Natural killer cell (primary cell): ENCODE results near the gene EFNB2. TPM values are rescaled to one million over a fixed set of nuclear protein-coding genes. Genes with fewer than 3 reads are reported as not detected.

Experiments
- ATAC-seq, 3 donors: fragments of 150-1000 bp in 2 of 3; fragments of 200-7000 bp in 1 of 3; cut with Tn5 transposase; 1 replicate in 1 of 3; 2 replicates in 2 of 3; pipeline ENCODE4 v1.10.0; 2021; ENCODE audit warnings: mild to moderate bottlenecking in 2 of 3, moderate library complexity in 2 of 3
- DNase-seq, 2 donors: peaks; one replicate each; pipeline versions ENCODE4 v3.0.0 to v3.0.0-alpha.2; 2013 to 2021; ENCODE audit warnings: mixed read lengths in 1 of 2
- H3K27ac ChIP-seq: one replicate; pipeline ENCODE4 v1.5.1; 2013; ENCODE audit warnings: mild to moderate bottlenecking, low read length
- H3K27me3 ChIP-seq: one replicate; pipeline ENCODE4 v1.6.1; 2013; ENCODE audit warnings: low read length; ENCODE audit not compliant: control insufficient read depth, insufficient read depth
- H3K36me3 ChIP-seq: one replicate; pipeline ENCODE4 v1.6.1; 2013; ENCODE audit warnings: low read length; ENCODE audit not compliant: control insufficient read depth, insufficient read depth
- H3K4me1 ChIP-seq: one replicate; pipeline ENCODE4 v1.6.1; 2013; ENCODE audit warnings: low read length; ENCODE audit not compliant: control insufficient read depth, insufficient read depth
- H3K4me3 ChIP-seq: one replicate; pipeline ENCODE4 v1.5.1; 2013; ENCODE audit warnings: low read length
- H3K9me3 ChIP-seq: one replicate; pipeline ENCODE4 v1.6.1; 2013; ENCODE audit warnings: low read length; ENCODE audit not compliant: control insufficient read depth, insufficient read depth
- H3K27ac Mint-ChIP-seq, 2 donors: one replicate each; pipeline ENCODE4 v1.8.0; 2022; ENCODE audit warnings: mild to moderate bottlenecking in 2 of 2, mixed read lengths in 2 of 2, moderate library complexity in 1 of 2
- H3K27me3 Mint-ChIP-seq, 2 donors: one replicate each; pipeline ENCODE4 v1.8.0; 2022; ENCODE audit warnings: low read depth in 2 of 2, mixed read lengths in 2 of 2
- H3K36me3 Mint-ChIP-seq: one replicate; pipeline ENCODE4 v1.8.0; 2022; ENCODE audit warnings: mixed read lengths
- H3K4me1 Mint-ChIP-seq, 2 donors: one replicate each; pipeline ENCODE4 v1.8.0; 2022; ENCODE audit warnings: mixed read lengths in 2 of 2
- H3K4me3 Mint-ChIP-seq: one replicate; pipeline ENCODE4 v1.8.0; 2022; ENCODE audit warnings: mild to moderate bottlenecking, moderate library complexity, mixed read lengths
- H3K9me3 Mint-ChIP-seq, 2 donors: one replicate each; pipeline ENCODE4 v1.8.0; 2022; ENCODE audit warnings: mixed read lengths in 2 of 2
- WGBS: methylation state at CpG from one replicate; pipeline ENCODE4 v1.1.7; 2013; ENCODE audit warnings: missing lambda C conversion rate; ENCODE audit not compliant: insufficient coverage; 5-methylcytosine and 5-hydroxymethylcytosine counted together
- intact Hi-C: fragments of 100-400 bp; cut with micrococcal nuclease; formaldehyde crosslinking; loops from one replicate; pipeline ENCODE4 v1.14.2; 2022
- total RNA-seq, 4 donors: library from RNA; stranded (reverse); fragments of 120-200 nt in 1 of 4; gene quantifications; one replicate each; pipeline versions ENCODE4 v1.2.3 to v1.2.4, GENCODE V29; 2013 to 2022
- TF ChIP-seq, protein P1 (sequence below): fragments of 200-600 bp; IDR thresholded peaks from one replicate; pipeline ENCODE4 v1.8.0; 2022; ENCODE audit warnings: antibody characterized with exemption

EFNB2 gene
- total RNA-seq, 3 donors from 2014 or later (not counting 1 experiment from before 2014, with no cell fraction given): 0.16 to 0.33 (median 0.33) TPM

DNA sequence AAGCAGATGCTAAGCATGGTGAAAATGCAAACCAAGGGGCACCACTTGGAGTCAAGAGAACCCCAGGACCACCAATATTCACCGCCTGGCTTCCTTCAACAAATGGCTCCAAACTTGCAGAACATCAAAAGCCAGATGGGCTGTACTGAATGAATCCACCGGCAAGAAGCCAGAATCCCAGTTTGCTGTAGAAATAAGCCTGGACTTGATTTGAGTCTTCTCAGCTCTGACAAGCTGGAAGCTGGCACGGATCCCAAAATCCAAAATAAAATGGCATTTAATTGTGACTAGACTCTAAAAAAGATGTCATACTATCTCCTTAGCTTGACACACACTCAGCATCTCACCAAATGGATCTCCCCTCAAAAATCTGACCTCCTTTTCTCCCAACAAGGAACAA lies 11.9 kb downstream of the EFNB2 start:
- intact Hi-C loops: no loop called here
- H3K4me3 Mint-ChIP-seq: no peak overlapping the region
- no peaks in the 10 kb centered on the region for H3K9me3 Mint-ChIP-seq
- Histone ChIP-seq H3K36me3 (no peaks in the 10 kb centered on the region), H3K27ac (no peak overlapping the region), H3K9me3 (no peaks in the 10 kb centered on the region), H3K27me3 (no peaks in the 10 kb centered on the region), H3K4me3 (no peak overlapping the region), H3K4me1 (no peaks in the 10 kb centered on the region)
- H3K36me3 Mint-ChIP-seq: no peaks in the 10 kb centered on the region
- peaks cover 20 to 49% of the 10 kb centered on the region in 2 donors for H3K27me3 Mint-ChIP-seq
- DNase-seq (no peak), ATAC-seq (no peak)
- TF ChIP-seq, protein P1, sequence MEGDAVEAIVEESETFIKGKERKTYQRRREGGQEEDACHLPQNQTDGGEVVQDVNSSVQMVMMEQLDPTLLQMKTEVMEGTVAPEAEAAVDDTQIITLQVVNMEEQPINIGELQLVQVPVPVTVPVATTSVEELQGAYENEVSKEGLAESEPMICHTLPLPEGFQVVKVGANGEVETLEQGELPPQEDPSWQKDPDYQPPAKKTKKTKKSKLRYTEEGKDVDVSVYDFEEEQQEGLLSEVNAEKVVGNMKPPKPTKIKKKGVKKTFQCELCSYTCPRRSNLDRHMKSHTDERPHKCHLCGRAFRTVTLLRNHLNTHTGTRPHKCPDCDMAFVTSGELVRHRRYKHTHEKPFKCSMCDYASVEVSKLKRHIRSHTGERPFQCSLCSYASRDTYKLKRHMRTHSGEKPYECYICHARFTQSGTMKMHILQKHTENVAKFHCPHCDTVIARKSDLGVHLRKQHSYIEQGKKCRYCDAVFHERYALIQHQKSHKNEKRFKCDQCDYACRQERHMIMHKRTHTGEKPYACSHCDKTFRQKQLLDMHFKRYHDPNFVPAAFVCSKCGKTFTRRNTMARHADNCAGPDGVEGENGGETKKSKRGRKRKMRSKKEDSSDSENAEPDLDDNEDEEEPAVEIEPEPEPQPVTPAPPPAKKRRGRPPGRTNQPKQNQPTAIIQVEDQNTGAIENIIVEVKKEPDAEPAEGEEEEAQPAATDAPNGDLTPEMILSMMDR: no peak
- no peak overlapping the region for H3K27ac Mint-ChIP-seq
- 85% methylated on average over 3 of the region's 3 CpGs for WGBS
- H3K4me1 Mint-ChIP-seq: no peaks in the 10 kb centered on the region

GRCh38 chr13:106522898-106523525 lies 12.4 kb downstream of the EFNB2 start:
- no peaks in the 10 kb centered on the region for H3K4me1 Mint-ChIP-seq
- H3K36me3 ChIP-seq: no peaks in the 10 kb centered on the region
- TF ChIP-seq, protein P1: no peak
- 87% methylated on average over 7 of the region's 7 CpGs for WGBS
- H3K4me3 Mint-ChIP-seq: no peak overlapping the region
- no peaks in the 10 kb centered on the region for H3K9me3 ChIP-seq
- ATAC-seq: no peak
- no peak for DNase-seq
- H3K27me3 ChIP-seq: no peaks in the 10 kb centered on the region
- H3K4me3 ChIP-seq: no peak overlapping the region
- intact Hi-C loops: no loop called here
- H3K9me3 Mint-ChIP-seq: no peaks in the 10 kb centered on the region
- H3K27ac Mint-ChIP-seq: no peak overlapping the region
- no peak overlapping the region for H3K27ac ChIP-seq
- no peaks in the 10 kb centered on the region for H3K4me1 ChIP-seq
- no peaks in the 10 kb centered on the region for H3K36me3 Mint-ChIP-seq
- peaks cover 16 to 44% of the 10 kb centered on the region in 2 donors for H3K27me3 Mint-ChIP-seq

- H3K4me1 Mint-ChIP-seq: no peaks in the 10 kb centered on the region
- TF ChIP-seq, protein P1: no peak
- intact Hi-C loops: no loop called here
- H3K4me1 ChIP-seq: no peaks in the 10 kb centered on the region
- H3K27me3 ChIP-seq: no peaks in the 10 kb centered on the region
- no peak overlapping the region for H3K27ac ChIP-seq
- no peaks in the 10 kb centered on the region for H3K9me3 Mint-ChIP-seq
- H3K27me3 Mint-ChIP-seq: peaks cover 16 to 36% of the 10 kb centered on the region in 2 donors
- no peak for DNase-seq
- no peak overlapping the region for H3K4me3 Mint-ChIP-seq
- no peaks in the 10 kb centered on the region for H3K36me3 ChIP-seq
- WGBS: 97% methylated on average over 5 of the region's 5 CpGs
- H3K27ac Mint-ChIP-seq: no peak overlapping the region
- no peaks in the 10 kb centered on the region for H3K36me3 Mint-ChIP-seq
- no peak for ATAC-seq
- H3K9me3 ChIP-seq: no peaks in the 10 kb centered on the region
- H3K4me3 ChIP-seq: no peak overlapping the region
Measured at GRCh38 chr13:106522112-106522705, 13.3 kb downstream of the EFNB2 start.
